ENCODE data around the gene PSTPIP1. TPM values are rescaled to one million over a fixed set of nuclear protein-coding genes. Genes with fewer than 3 reads are reported as not detected.

The PSTPIP1 gene
- total and polyA plus RNA-seq, 9 of the 15 experiments (the other 6 are each of a cell fraction or from before 2014, with no cell fraction given), result not detected

GRCh38 chr15:77012868-77013267, 17.9 kb downstream of the PSTPIP1 start (continued):
- TF ChIP-seq ZBTB40 (IDR thresholded peaks at IDR 0.05), result no peak
- no peak for TF ChIP-seq ZBTB40 (CRISPR knock-in tag; IDR thresholded peaks at IDR 0.05)
- TF ChIP-seq TSC22D4 (tag; IDR thresholded peaks at IDR 0.05), result no peak
- TF ChIP-seq RUNX1 (IDR thresholded peaks at IDR 0.05; ENCODE audit: low read depth), result no peak
- TF ChIP-seq NFRKB (IDR thresholded peaks at IDR 0.05; ENCODE audit: low read depth), result no peak
- no peak for TF ChIP-seq ZFP30 (CRISPR knock-in tag; IDR thresholded peaks at IDR 0.05; ENCODE audit: borderline replicate concordance)
- no peak for TF ChIP-seq BCLAF1 (IDR thresholded peaks at IDR 0.05; ENCODE audit: borderline replicate concordance in 1 of 2, control insufficient read depth in 1 of 2, low read depth in 2 of 2, low read length in 1 of 2)

Measured in K562 (cell line).